GM21737 (cell line): Measurements from ENCODE around the gene RHOT2.

Source experiments
- ATAC-seq: cut with Tn5 transposase; IDR thresholded peaks from one replicate; pipeline ENCODE4 v1.9.1; 2021; ENCODE audit warnings: mild to moderate bottlenecking, moderate library complexity; ENCODE audit not compliant: unreplicated experiment

RHOT2 gene

GRCh38 chr16:632486-633335 lies 35.2 kb upstream of the RHOT2 start:
- ATAC-seq: no peak

GRCh38 chr16:633336-634050 lies 34.4 kb upstream of the RHOT2 start:
- no peak for ATAC-seq

- ATAC-seq: no peak
These were observed 33.8 kb upstream of the RHOT2 start for GRCh38 chr16:634051-634670.

DNA sequence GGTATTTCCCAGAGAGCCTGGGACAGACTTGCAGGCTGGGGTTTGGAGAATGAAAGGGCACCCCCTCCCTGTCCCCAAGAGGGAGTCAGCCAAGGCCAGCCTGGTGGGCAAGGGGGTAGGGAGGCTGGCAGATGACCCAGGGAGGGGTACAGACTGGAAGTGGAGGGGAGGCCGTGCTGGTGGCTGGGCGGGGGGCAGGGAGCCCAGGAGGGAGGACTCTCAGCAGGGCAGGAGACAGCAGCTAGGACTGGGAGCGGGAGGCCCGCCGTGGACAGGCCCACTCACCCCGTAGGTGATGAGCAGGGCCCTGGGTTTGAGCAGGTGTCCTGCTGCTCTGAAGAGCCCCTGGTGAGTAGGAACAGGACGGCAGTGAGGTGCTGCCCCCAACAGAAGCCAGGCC lies 32.9 kb upstream of the RHOT2 start:
- ATAC-seq: no peak

DNA sequence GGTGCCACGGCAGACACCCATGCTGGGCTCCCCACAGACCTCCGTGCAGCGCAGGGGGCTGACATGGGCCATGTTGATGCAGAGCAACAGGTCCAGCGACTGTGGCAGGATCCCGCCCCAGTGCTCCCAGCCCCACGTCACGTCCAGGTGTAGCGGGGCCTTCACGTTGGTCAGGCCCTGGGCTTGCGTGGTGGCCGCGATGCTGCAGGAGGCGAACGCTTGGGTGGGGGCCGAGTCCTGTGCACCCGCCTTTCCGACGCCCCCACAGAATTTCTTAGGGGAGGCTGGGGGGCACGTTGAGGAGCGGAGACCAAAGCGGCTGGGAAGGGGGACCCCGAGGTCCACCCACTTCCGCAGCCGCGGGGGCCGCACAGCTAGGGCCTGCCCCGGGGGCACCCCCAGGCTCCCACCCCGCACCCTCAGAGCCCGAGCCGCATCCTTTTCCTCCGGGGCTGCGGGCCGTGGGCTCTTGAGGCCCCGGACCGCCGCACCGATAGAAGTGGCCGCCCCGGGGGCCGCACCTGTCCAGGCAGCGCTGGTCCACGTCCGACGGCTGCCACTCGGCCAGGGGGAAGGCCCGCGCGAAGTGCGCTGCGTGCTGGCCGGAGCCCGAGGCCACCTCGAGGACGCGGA lies 32.2 kb upstream of the RHOT2 start:
- ATAC-seq: peak; percentile 1

DNA sequence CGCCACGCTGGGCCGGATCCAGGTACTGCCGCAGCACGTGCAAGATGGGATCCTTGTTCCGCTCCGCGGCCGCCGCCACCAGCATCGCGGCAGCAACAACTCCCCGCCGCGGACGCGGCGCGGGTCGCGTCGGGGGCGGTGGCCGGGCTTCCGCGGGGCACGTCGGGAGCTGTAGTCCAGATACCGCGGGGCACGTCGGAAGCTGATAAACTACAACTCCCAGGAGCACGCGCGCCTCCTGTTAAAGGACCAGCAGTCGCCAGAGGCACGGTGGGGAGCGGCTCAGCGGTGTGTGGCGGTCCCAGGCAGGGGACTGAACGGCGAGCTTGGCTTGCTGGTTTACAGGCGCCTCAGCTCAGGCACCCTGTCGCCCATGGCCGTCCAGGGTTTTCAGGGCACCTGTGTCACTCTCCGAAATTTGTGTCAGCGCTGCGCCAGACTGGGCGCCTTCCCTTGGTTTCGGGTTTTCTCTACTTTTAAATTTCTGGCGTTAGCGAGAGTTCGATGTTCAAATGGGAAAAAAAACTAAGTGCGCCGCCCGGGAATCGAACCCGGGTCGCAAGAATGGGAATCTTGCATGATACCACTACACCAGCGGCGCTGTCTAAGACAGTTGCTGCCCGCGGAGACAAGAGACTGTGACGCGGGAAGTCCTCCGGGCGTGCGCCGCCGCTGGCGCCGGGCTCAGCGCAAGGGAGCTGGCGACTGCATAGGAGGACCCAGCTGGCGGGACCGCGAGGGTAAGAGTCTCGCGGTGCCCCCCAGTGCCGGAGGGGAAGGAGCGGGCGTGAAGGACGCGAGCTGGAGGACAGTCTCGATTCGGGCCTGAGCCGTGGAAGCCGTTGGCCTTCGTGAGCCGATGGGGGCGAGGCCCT lies 31.5 kb upstream of the RHOT2 start, which contains the start of gene METTL26:
Gene METTL26, minus strand, starts transcription at position 100 of the 875 bp plus-strand sequence. Its CDS starts 15 bp downstream, at position 85.
- ATAC-seq: peak; percentile 63

- ATAC-seq: no peak
These were observed 30.6 kb upstream of the RHOT2 start for GRCh38 chr16:637081-638018.

- ATAC-seq: no peak
These were observed 29.8 kb upstream of the RHOT2 start for GRCh38 chr16:638034-638543.

DNA sequence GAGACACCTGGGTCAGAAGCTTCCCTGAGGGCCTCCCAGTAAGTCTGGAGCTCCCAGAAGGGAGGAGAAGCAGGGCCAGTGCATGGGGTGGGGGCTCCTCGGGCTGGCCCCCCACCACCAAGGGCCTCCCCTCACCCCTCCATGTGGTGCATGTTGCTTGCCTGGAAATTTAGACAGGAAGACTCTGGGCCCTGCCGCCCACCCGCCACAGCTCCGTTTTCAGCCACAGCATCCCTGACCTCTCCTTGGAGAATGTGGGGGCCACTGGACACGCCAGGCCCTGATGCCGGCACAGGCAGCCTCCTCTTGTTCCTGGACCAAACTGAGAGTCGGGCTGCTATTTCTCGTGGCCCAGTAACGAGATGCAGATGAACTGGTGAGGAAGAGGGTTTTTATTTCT lies 29.1 kb upstream of the RHOT2 start:
- ATAC-seq: no peak

- no peak for ATAC-seq
These were observed 27.3 kb upstream of the RHOT2 start for GRCh38 chr16:640614-641013.

GRCh38 chr16:641326-642188 lies 26.4 kb upstream of the RHOT2 start, which contains the start of gene MCRIP2:
MCRIP2 (plus strand) TSS chr16:641828; CDS start chr16:641992, 164 bp downstream.
- ATAC-seq: peak; percentile 49

DNA sequence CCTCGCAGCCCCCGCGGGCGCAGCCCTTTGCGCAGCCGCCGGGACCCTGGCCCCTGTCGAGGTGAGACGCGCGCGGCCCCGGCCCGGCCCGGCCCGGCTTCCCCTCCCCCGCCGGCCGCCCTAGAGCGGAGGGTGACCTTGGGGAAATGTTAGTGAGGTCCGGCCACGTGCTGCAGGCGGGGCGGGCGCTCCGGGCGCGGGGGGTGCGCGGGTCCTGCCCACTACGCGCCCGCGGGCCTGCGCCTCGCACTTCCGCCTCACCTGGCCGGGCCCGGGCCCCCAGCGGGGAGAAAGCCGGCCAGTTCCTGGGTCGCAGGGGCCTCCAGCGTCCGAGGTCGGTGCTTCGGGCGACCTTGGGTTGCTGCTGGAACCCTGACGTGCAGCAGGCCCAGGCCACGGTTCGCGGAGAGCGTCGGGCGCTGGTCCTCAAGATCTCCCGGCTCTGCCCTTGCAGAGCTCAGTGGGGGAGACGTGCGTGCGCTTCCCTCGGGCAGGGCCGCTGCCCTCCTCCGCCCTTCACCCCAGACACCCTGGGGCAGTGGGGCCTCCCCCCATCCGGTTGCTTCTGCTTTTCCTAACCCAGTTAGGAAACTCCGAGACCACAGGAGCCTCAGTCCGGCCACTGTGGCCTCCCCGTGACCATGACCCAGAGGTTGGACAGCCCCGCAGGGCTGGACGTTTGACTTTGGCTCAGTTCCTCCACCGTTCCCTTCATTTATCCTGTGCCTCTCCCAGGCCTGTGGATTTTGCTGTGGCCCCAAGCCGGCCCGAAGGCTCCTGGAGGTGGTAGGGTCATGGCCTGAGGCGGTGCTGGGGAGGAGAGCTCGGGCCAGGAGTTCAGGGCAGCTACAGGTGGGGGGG lies 25.5 kb upstream of the RHOT2 start:
- peak; percentile 37 for ATAC-seq

- no peak for ATAC-seq
These were observed 24.9 kb upstream of the RHOT2 start for GRCh38 chr16:643050-643368.

- ATAC-seq: no peak
These were observed 23.4 kb upstream of the RHOT2 start for GRCh38 chr16:644556-644955.

- no peak for ATAC-seq
These were observed 21.9 kb upstream of the RHOT2 start for GRCh38 chr16:645852-646678.

- no peak for ATAC-seq
These were observed 21.2 kb upstream of the RHOT2 start for GRCh38 chr16:646679-647172.
